ENCODE results near the gene SPOCK1.

Gene SPOCK1

GRCh38 chr5:137357436-137357835 is 141.7 kb downstream of the SPOCK1 start:
- no peak for DNase-seq

DNA sequence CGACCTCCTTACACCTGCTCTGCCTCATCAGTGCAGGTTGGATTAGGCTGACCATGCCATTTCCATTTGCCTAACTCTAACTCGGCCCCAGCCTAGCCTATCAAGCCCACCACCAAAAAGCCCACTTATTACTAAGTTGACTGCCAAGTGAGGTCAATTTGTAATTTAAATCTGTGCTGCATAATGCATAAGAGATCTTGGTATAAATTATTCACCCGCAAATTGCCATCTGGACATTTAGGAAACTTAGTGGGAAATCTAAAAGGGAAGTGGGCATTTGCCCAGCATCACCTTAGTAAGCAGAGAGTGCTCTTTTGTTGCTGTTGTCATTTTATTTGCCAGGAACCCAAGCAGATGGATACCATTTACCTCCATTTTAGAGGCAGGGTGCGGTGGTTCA is 143.0 kb downstream of the SPOCK1 start:
- DNase-seq, result no peak

GRCh38 chr5:137355708-137356107 is 143.4 kb downstream of the SPOCK1 start:
- no peak for DNase-seq

DNA sequence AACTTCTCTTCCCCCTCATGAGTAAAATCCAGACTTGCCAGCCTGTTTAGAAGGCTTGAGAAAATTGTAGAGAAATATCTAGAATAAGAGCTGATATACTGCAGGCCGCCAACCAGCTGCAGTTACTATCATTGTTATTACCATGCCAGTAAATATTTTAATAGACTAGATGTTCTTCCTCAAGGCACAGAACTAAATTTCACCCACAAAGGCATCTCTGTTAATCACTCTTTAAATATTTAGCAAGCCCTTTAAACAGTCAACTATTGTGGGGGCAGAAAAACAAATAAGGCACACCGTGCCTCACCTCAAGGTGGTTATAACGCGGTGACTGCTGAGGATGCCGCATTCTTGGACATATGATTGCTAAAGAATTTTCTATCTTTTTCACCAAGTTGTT is 147.0 kb downstream of the SPOCK1 start:
- no peak for DNase-seq

- no peak for DNase-seq
Measured at GRCh38 chr5:137350791-137351190, 148.3 kb downstream of the SPOCK1 start.

- DNase-seq, result no peak
Measured at GRCh38 chr5:137348759-137349158, 150.4 kb downstream of the SPOCK1 start.

DNA sequence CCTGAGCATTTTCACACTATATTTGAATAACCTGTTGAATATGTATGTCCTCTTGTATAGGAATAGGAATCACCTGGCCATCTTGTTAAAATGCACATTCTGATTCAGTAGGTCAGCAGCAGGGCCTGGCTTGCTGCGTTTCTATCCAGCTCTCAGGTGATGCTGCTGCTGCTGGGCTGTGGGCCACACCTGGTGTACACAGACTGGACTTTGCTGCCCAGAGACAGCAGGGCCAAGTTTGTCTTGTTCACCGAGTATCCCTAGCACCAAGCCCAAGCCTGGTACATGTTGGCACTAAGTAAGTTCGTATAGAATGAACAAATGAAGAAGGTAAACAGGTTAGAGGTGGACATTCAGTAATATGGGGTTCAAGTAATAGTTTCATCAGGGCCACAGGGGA is 151.3 kb downstream of the SPOCK1 start:
- DNase-seq, result no peak

- DNase-seq, result no peak
Measured at GRCh38 chr5:137346281-137346680, 152.8 kb downstream of the SPOCK1 start.

DNA sequence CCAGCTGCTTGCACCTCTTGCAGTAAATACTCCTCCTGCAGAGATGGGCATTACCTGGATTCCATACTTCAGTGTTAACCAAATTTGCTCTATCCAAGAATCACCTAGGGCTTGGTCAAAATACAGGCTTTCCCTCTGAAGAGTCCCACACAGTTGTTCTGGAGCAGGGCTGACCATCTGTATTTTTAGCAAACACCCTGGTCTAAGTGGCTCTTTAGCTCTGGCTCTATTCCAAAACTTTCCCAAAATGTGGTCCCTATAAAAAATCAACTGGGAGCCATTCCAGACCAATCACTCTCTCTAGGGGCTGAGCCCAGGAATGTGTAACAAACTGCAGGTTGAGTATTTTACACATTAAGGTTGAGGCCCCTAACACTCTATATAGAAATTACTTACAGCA is 153.7 kb downstream of the SPOCK1 start:
- DNase-seq, result no peak

DNA sequence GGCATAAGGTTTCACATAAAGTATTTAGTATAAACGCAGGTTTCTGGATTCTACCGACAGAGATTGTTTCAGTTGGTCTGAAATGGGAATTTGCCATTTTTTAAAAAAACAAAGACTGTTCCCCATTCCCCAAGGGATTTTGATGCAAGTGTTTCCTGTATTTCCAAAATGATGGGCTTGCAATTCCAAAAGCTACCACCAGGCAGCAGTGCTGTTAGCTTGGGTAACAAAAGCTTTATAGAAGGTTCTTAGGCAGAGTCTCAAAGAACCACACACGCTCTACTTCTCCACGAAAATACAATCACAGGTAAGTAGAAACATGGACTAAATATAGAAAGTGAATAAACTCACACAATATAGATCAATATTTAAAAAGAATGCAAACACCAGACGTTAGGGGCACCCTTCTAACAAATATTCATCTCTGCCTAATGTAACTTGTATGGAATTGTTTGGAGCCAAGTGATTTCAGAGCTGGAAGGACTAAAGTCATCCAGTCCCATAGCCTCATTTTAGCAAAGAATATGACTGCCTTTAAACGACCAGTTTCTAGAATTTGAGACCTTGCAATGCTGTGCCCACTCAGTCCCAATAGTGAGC is 154.3 kb downstream of the SPOCK1 start:
- peak; percentile 1 for DNase-seq

GRCh38 chr5:137344021-137344420 is 155.1 kb downstream of the SPOCK1 start:
- DNase-seq, result no peak

GRCh38 chr5:137342764-137343163 is 156.4 kb downstream of the SPOCK1 start:
- no peak for DNase-seq

GRCh38 chr5:137341831-137342230 is 157.3 kb downstream of the SPOCK1 start:
- no peak for DNase-seq

- no peak for DNase-seq
Measured at GRCh38 chr5:137340881-137341280, 158.2 kb downstream of the SPOCK1 start.

DNA sequence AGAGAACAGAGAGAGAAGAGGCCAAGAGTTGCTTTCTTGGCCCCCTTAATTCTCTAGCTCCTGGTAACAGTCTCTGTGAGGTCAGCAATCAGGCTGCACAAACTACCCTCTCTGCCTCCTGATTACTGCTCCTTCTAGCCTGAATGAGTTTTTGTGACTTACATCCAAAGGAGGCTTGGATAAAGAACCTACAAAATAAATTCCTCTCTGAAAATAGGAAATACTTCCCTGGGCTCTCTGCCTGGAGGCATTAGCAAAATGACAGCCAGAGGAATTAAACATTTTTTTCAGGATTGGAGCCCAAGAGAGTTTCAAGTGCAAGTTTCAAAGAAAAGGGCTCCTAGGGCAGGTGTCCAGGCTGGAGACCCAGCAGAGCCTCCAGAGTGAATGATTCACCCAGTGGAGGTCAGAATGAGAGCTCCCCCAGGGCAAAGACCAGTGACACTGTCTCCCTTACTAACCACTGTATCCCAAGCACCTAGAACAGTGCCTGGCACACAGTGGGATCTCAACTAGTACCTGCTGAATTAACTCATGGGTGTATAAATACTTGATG is 162.5 kb downstream of the SPOCK1 start:
- DNase-seq, result no peak

- no peak for DNase-seq
Measured at GRCh38 chr5:137336161-137336560, 163.0 kb downstream of the SPOCK1 start.

GRCh38 chr5:137335493-137335892 is 163.6 kb downstream of the SPOCK1 start:
- no peak for DNase-seq

DNA sequence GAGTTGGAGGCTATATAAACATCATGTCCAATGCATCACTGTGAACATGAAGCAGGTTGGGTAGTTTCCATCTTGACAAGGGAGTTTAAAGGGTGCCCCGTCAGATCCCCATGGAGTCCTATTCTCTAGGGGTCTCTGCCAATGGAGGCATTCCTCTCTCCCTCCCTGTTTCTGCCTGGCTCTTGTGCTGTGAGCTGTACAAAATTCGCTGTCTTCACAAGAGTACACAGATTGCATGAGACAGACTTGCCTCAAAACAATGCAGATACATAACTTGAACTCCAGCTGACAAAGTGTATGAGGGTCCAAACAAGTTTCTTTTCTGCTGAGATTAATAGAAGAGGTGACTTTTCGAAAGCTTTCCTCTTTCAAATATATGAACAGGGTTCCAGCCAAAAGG is 165.2 kb downstream of the SPOCK1 start:
- no peak for DNase-seq

- no peak for DNase-seq
Measured at GRCh38 chr5:137333475-137333874, 165.7 kb downstream of the SPOCK1 start.

- no peak for DNase-seq
Measured at GRCh38 chr5:137332296-137332695, 166.8 kb downstream of the SPOCK1 start.

- DNase-seq, result no peak
Measured at GRCh38 chr5:137329586-137330296, 169.4 kb downstream of the SPOCK1 start.

- no peak for DNase-seq
Measured at GRCh38 chr5:137328991-137329390, 170.1 kb downstream of the SPOCK1 start.

- no peak for DNase-seq
Measured at GRCh38 chr5:137328463-137328862, 170.7 kb downstream of the SPOCK1 start.

- DNase-seq, result no peak
Measured at GRCh38 chr5:137325721-137326120, 173.4 kb downstream of the SPOCK1 start.

All from CD4-positive, alpha-beta T cell treated with Interleukin-10 for 1 hour (primary cell).